Colonic mucosa (tissue), 4 donors: ENCODE results near the gene ZNF579. TPM values are rescaled to one million over a fixed set of nuclear protein-coding genes. Genes with fewer than 3 reads are reported as not detected.

Experiments used
- DNase-seq: peaks from one replicate; pipeline ENCODE4 v3.0.0-alpha.2; 2020
- H3K27ac ChIP-seq: fragments of 200-600 bp; one replicate; pipeline ENCODE4 v1.8.0; 2021
- H3K27me3 ChIP-seq: fragments of 200-600 bp; one replicate; pipeline ENCODE4 v1.8.0; 2021
- H3K36me3 ChIP-seq: fragments of 200-600 bp; one replicate; pipeline ENCODE4 v1.8.0; 2021
- H3K4me1 ChIP-seq: fragments of 200-600 bp; one replicate; pipeline ENCODE4 v1.8.0; 2021; ENCODE audit warnings: mild to moderate bottlenecking
- H3K4me3 ChIP-seq: fragments of 200-600 bp; one replicate; pipeline ENCODE4 v1.8.0; 2021
- H3K9ac ChIP-seq, 2 donors: one replicate each; pipeline ENCODE4 v1.7.0; 2013; ENCODE audit warnings: control low read depth in 2 of 2, low read depth in 2 of 2, low read length in 2 of 2
- H3K9me3 ChIP-seq: fragments of 200-600 bp; one replicate; pipeline ENCODE4 v1.8.0; 2021
- intact Hi-C: fragments of 100-400 bp; cut with DNase I; formaldehyde crosslinking; loops from one replicate; pipeline ENCODE4 v1.14.1; 2022
- total RNA-seq, 2 donors: library from RNA; stranded (reverse); fragmentation: NEBNext Ultra II Directional in 1 of 2; extraction: Animal tissue kit (Norgen Biotek cat#: 25700) in 1 of 2; gene quantifications; one replicate each; pipeline ENCODE4 v1.2.1, GENCODE V29; 2021
- TF ChIP-seq, protein P1 (sequence below): fragments of 200-600 bp; IDR thresholded peaks from one replicate; pipeline ENCODE4 v1.8.0; 2022; ENCODE audit warnings: antibody characterized with exemption, mild to moderate bottlenecking
- donor health status: healthy.
- donor health status: DM: no; HTN: no; CAD: no.
- donor health status: DM: no; HTN: no; CAD: no.

Gene ZNF579
- total RNA-seq, 2 donors from 2014 or later, result 8.0 to 8.7 TPM

GRCh38 chr19:55614711-55615542 lies 34.3 kb upstream of the ZNF579 start:
- Histone ChIP-seq H3K36me3 (no peaks in the 10 kb centered on the region), H3K27me3 (no peaks in the 10 kb centered on the region), H3K4me3 (no peak overlapping the region), H3K9ac (no peak overlapping the region), H3K9me3 (no peaks in the 10 kb centered on the region), H3K27ac (no peak overlapping the region), H3K4me1 (no peaks in the 10 kb centered on the region)
- no peak for DNase-seq
- TF ChIP-seq, protein P1, sequence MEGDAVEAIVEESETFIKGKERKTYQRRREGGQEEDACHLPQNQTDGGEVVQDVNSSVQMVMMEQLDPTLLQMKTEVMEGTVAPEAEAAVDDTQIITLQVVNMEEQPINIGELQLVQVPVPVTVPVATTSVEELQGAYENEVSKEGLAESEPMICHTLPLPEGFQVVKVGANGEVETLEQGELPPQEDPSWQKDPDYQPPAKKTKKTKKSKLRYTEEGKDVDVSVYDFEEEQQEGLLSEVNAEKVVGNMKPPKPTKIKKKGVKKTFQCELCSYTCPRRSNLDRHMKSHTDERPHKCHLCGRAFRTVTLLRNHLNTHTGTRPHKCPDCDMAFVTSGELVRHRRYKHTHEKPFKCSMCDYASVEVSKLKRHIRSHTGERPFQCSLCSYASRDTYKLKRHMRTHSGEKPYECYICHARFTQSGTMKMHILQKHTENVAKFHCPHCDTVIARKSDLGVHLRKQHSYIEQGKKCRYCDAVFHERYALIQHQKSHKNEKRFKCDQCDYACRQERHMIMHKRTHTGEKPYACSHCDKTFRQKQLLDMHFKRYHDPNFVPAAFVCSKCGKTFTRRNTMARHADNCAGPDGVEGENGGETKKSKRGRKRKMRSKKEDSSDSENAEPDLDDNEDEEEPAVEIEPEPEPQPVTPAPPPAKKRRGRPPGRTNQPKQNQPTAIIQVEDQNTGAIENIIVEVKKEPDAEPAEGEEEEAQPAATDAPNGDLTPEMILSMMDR, result no peak
- intact Hi-C loops, result no loop called here

GRCh38 chr19:55613930-55614710 lies 33.5 kb upstream of the ZNF579 start:
- H3K4me3 ChIP-seq, result no peak overlapping the region
- no peaks in the 10 kb centered on the region for H3K36me3 ChIP-seq
- TF ChIP-seq, protein P1, result no peak
- no peaks in the 10 kb centered on the region for H3K27me3 ChIP-seq
- intact Hi-C loops, result no loop called here
- no peaks in the 10 kb centered on the region for H3K9me3 ChIP-seq
- DNase-seq, result no peak
- no peaks in the 10 kb centered on the region for H3K4me1 ChIP-seq
- no peak overlapping the region for H3K9ac ChIP-seq
- no peak overlapping the region for H3K27ac ChIP-seq

- H3K9me3 ChIP-seq, result no peaks in the 10 kb centered on the region
- no peaks in the 10 kb centered on the region for H3K27me3 ChIP-seq
- no peaks in the 10 kb centered on the region for H3K36me3 ChIP-seq
- no peak overlapping the region for H3K4me3 ChIP-seq
- TF ChIP-seq, protein P1, result no peak
- H3K9ac ChIP-seq, result no peak overlapping the region
- no peak overlapping the region for H3K27ac ChIP-seq
- intact Hi-C loops, result no loop called here
- no peaks in the 10 kb centered on the region for H3K4me1 ChIP-seq
- DNase-seq, result no peak
Measured at GRCh38 chr19:55613396-55613795, 32.7 kb upstream of the ZNF579 start.

DNA sequence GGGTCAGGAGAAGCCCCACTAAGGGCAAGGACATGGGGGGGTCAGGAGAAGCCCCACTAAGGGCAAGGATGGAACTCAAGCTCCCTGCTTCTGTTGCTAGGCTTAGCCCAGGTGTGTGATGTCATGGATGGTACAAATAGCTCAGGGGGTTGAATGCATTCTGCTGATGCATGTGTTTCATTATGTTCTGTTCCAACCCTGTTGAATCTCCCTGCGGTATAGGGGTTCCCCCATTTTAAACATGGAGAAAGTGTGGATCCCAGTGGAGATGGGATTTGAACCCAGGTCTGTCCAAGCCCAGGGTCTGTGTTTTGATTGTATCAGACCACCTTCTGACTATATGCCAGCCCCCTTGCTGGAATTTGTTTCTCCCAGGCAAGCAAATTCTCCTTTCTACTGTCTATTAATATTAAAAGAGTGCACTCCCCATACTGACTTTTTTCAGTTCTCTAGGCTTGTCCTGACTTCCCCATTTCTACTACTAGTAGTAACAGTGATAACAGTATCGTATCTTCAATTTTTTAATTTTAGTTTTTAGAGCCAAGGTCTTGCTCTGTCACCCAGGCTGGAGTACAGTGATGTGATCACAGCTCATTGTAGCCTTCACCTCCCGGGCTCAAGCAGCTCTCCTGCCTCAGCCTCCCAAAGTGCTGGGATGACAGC lies 31.5 kb upstream of the ZNF579 start:
- Histone ChIP-seq H3K36me3 (no peaks in the 10 kb centered on the region), H3K4me1 (no peaks in the 10 kb centered on the region), H3K9me3 (no peaks in the 10 kb centered on the region), H3K4me3 (no peak overlapping the region), H3K27ac (no peak overlapping the region), H3K27me3 (no peaks in the 10 kb centered on the region), H3K9ac (no peak overlapping the region)
- TF ChIP-seq, protein P1, result no peak
- DNase-seq, result no peak
- intact Hi-C loops, result no loop called here

- Histone ChIP-seq H3K9me3 (no peaks in the 10 kb centered on the region), H3K27me3 (no peaks in the 10 kb centered on the region), H3K27ac (no peak overlapping the region), H3K36me3 (no peaks in the 10 kb centered on the region), H3K4me1 (peaks cover 5% of the 10 kb centered on the region), H3K9ac (no peak overlapping the region), H3K4me3 (no peak overlapping the region)
- TF ChIP-seq, protein P1, result no peak
- intact Hi-C loops, result no loop called here
- no peak for DNase-seq
Measured at GRCh38 chr19:55611300-55611982, 30.8 kb upstream of the ZNF579 start.
